NCI-H524 (cell line): ENCODE results near the gene PRMT1.

ENCODE experiments used
- DNase-seq, 2 experiments: peaks; one replicate each; lab custom pipeline; 2025; lab: John Stamatoyannopoulos, UW

The PRMT1 gene

GRCh38 chr19:49727217-49728030 is 50.4 kb downstream of the PRMT1 start:
- DNase-seq: peak in 1 of 2 experiments; percentile 29

GRCh38 chr19:49730166-49730565 is 53.1 kb downstream of the PRMT1 start:
- no peak for DNase-seq
